Hematopoietic multipotent progenitor cell treated with erythropoietin and hydrocortisone succinate and interleukin-3 and kit ligand, for 6 days (in vitro differentiated cells): ENCODE measurements around the gene PDK2.

Source experiments
- DNase-seq: peaks from one replicate; pipeline ENCODE4 v3.0.0-alpha.2; 2015

Gene PDK2

GRCh38 chr17:50094753-50095619 is at the start of gene PDK2:
TSS of gene PDK2 (plus strand) at chr17:50095351. CDS start at chr17:50095436, 85 bp downstream.
- DNase-seq, result peak; percentile 95

- no peak for DNase-seq
Observed at GRCh38 chr17:50046179-50046578, 49.0 kb upstream of the PDK2 start.

- DNase-seq, result no peak
Observed at GRCh38 chr17:50046667-50047066, 48.5 kb upstream of the PDK2 start.

- DNase-seq, result no peak
Observed at GRCh38 chr17:50047083-50047482, 48.1 kb upstream of the PDK2 start.

- no peak for DNase-seq
Observed at GRCh38 chr17:50047488-50048126, 47.5 kb upstream of the PDK2 start.

- no peak for DNase-seq
Observed at GRCh38 chr17:50048146-50048720, 46.9 kb upstream of the PDK2 start.

GRCh38 chr17:50048988-50049387 is 46.2 kb upstream of the PDK2 start:
- DNase-seq, result no peak

- no peak for DNase-seq
Observed at GRCh38 chr17:50049636-50050035, 45.5 kb upstream of the PDK2 start.

- no peak for DNase-seq
Observed at GRCh38 chr17:50050431-50051032, 44.6 kb upstream of the PDK2 start.

GRCh38 chr17:50051082-50051576 is 44.0 kb upstream of the PDK2 start:
- DNase-seq, result no peak

GRCh38 chr17:50051606-50052005 is 43.5 kb upstream of the PDK2 start:
- no peak for DNase-seq

- DNase-seq, result no peak
Observed at GRCh38 chr17:50052241-50052796, 42.8 kb upstream of the PDK2 start.

- no peak for DNase-seq
Observed at GRCh38 chr17:50052822-50053653, 42.1 kb upstream of the PDK2 start.

GRCh38 chr17:50053654-50053960 is 41.5 kb upstream of the PDK2 start:
- no peak for DNase-seq

GRCh38 chr17:50055055-50055425 is 40.1 kb upstream of the PDK2 start:
- DNase-seq, result no peak

- no peak for DNase-seq
Observed at GRCh38 chr17:50055426-50056216, 39.5 kb upstream of the PDK2 start, which contains the start of gene ITGA3. TSS of gene ITGA3 (plus strand) at chr17:50056110. CDS start at chr17:50056440, 330 bp downstream.

GRCh38 chr17:50056217-50056960 is 38.8 kb upstream of the PDK2 start:
- peak; percentile 41 for DNase-seq

- no peak for DNase-seq
Observed at GRCh38 chr17:50056961-50057330, 38.2 kb upstream of the PDK2 start.

- DNase-seq, result no peak
Observed at GRCh38 chr17:50057521-50057991, 37.6 kb upstream of the PDK2 start.

- no peak for DNase-seq
Observed at GRCh38 chr17:50058296-50058953, 36.7 kb upstream of the PDK2 start.
